Measurements from ENCODE around the gene RHBDF2.
A peak's percentile ranks its signal among the peaks of the same experiment; 100 is the strongest.
"Not testable (repeated sequence)": the region's sequence is repeated elsewhere in the genome, so short reads cannot be mapped to it uniquely, and the experiment has no call there.

RHBDF2 gene

GRCh38 chr17:76537578-76538280 is 36.5 kb upstream of the RHBDF2 start, which contains the start of gene CYGB:
Gene CYGB, minus strand, starts transcription at chr17:76537709. Its CDS starts 167 bp downstream, at chr17:76537542.
- no peak for DNase-seq

- no peak for DNase-seq
Observed at GRCh38 chr17:76537288-76537577, 36.0 kb upstream of the RHBDF2 start.

DNA sequence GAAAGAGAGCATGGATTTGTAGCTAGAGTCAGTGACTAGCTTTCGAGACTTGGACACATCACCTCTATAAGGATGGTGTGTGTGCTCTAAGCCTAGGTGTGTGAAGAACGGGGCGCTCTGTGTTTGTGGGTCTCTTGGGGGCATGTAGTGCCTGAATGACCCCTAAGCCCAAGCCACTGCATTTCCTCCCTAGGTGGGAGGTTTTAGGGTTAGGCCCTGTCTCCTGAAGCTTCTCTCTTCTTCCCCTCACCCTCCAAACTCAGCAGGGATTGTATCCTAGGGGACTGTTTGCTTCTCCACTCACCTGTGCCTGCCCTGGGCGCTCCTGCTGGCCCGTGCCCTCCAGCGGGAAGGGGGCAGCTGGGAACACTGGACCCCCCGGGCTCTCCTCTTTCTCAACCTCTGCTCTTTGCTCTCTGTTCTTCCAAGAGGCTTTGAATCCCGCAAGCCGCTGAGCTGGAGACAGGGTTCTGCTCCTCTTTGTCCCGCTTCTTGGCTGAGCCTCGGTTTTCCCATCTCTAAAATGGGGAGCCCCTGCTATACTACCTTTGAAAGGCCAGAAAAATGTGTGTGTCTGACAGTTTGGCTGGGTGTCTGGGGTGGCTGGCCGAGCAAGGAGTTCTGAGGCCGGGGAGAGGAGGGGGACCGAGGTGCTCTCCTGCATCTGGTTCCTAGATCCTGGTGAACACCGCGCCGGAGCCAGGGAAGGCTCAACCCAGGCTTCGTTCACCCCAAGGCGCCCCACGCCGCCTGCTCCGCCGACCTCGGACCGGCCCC is 35.5 kb upstream of the RHBDF2 start:
- no peak for DNase-seq

DNA sequence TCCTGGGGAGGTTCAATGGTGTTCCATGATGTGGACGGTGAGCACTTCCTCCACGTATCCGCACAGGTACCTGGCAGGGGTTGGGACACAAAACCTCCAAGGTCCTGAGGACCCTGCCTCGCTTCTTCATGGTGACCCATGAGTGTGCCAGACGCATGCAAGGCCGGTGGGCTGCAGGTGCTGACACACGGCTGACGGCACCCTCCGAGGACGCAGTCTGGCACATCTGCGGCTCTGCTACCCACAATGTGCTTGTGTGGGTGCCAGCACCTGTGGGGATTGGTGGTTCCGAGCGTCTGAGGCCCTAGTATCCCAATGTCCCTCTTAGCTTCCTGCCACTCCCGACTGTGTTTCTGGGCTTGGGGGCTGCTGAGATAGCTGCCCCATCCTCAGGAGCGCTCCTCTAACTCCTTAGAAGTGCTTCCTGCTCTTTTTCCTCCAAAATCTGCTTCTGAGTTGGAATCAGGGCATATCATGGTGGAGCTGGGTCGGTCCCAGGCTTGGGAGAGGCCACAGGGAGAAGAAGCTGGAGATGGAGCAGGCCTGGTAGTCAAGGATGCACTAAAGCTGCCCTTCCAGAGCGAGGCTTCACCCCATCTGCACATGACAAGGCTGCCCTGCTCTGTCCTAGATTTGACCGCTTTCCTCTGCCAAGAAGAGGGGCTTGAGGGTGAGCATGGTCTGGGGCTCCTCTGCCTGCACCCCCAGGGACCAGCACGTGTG is 34.7 kb upstream of the RHBDF2 start:
- no peak for DNase-seq

- no peak for DNase-seq
Observed at GRCh38 chr17:76534831-76535732, 33.9 kb upstream of the RHBDF2 start.

DNA sequence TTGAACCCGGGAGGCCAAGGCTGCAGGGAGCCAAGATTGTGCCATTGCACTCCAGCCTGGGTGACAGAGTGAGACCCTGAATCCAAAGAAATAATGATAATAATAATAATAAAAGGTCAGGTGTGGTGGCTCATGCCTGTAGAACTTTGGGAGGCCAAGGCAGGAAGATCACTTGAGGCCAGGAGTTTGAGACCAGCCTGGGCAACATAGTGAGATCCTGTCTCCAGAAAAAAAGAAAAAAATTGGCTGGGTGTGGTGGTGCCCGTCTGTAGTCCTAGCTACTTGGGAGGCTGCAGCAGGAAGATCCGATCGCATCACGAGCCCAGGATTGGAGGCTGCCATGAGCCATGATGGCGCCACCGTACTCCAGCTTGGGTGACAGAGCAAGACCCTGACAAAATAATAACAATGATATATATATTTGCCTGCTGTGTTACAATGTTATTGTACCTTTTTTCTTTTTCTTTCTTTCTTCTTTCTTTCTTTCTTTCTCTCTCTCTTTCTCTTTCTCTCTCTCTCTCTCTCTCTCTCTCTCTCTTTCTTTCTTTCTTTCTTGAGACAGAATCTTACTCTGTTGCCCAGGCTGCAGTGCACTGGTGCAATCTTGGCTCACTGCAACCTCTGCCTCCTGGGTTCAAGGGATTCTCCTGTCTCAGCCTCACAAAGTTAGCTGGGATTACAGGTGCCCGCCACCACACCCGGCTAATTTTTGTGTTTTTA is 32.6 kb upstream of the RHBDF2 start:
- DNase-seq, result not testable (repeated sequence)

DNA sequence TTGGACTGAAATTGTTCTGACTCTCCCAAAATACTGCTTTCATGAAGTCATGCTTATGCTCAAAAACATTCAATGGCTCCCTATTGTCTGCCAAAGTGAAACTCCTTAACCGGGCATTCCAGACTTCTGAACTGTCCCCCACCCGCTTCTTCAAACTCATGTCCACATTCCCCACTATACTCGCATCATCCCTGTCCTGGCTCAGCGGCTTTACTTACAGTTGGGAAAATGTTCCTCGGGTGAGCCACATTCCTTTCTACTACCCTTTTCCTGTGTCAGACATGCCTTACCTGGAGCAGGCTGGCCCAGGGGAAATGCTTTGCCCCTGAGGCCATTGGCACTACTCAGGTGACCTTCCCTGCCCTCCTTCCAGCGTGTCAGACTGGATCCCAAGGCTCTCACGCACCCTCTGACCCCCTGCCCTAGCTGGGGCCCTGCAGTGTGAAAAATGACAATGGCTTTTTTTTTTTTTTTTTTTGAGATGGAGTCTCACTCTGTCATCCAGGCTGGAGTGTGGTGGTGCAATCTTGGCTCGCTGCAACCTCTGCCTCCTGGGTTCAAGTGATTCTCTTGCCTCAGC is 30.9 kb upstream of the RHBDF2 start:
- no peak for DNase-seq

DNA sequence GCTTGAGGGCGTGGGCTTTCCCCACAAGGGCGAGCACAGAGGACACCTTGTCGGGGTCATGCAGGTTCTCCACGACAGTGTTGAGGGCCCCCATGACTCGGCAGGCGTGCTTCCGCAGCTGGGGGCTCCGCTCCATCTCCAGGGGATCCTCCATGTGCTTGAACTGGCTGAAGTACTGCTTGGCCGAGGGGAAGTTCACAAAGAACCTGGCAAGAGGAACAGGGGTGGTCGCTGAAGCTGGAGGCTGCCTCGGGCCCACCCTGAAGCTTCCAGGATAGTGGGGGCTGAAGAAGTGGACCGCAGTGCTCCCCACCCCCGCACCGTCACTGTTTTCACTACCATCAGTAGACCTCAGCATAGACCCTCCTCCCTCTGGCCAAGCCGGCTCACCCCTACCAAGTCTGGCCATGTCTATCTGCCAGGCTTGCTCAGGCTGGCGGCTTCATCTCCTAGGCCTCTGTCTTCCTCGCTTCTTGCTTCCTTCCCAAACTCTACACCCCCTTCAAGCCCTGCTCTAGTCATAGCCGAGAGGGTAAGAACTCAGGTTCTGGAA is 30.3 kb upstream of the RHBDF2 start:
- DNase-seq, result no peak

DNA sequence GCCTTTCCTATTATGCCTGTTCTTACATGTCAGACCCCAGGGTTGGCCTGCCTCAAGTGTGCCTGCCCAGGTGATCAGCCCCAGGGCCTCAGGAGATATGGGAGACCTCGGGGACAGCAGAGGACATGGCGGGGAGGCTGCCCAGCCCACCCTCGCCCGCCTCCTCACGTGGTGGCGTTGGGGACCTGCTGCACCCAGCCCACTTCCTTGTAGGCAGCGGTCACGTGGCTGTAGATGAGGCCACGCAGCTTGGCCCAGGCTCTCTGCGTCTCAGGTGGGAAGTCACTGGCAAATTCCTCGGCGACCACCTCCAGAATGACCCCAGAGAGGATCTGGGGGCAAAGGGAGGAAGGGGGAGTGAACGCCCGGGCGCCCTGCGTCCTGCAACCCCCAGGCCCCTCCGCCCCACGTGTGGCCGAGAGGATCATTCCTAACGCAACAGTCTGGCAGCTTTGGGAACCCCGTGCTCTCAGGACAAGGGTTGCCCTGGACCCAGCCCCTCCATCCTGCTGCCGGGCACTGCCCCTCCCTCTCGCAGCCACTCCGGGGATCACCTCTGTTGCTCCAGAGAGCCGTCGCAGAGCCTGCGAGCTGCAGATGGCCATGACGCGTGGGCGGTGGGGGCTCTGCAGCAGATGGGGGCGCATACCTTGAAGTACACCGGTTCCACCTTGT is 29.7 kb upstream of the RHBDF2 start:
- no peak for DNase-seq

DNA sequence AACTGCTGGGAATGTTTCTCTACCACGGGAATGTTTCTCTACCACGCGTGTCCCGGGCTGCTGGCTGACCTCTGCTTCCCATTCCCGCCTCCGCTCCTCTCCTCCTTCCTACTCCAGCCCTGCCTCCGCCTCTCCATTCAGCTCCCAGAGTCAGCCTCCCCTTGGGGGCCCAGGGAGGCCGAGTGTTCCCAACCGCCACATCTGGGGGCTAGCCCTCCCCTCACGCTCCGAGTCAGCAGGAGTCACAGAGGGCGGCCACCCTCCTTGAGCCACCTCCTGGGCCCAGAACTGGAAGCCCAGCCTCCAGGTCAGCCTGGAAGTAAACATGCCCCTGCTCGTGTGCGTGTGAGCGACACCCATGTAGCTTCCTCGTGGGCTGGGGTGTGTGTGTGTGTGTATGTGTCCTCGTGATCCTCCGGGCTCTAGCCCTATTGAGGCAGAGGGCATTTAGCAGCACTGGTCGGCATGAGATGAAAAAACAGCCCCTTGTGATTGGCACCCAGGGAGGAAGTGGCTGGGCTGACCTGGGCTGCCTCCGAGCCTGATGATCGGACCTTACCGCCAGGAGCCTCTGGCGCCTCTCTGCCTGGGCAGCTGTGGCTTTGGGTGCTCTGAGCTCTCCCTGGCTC is 29.0 kb upstream of the RHBDF2 start:
- DNase-seq, result no peak

DNA sequence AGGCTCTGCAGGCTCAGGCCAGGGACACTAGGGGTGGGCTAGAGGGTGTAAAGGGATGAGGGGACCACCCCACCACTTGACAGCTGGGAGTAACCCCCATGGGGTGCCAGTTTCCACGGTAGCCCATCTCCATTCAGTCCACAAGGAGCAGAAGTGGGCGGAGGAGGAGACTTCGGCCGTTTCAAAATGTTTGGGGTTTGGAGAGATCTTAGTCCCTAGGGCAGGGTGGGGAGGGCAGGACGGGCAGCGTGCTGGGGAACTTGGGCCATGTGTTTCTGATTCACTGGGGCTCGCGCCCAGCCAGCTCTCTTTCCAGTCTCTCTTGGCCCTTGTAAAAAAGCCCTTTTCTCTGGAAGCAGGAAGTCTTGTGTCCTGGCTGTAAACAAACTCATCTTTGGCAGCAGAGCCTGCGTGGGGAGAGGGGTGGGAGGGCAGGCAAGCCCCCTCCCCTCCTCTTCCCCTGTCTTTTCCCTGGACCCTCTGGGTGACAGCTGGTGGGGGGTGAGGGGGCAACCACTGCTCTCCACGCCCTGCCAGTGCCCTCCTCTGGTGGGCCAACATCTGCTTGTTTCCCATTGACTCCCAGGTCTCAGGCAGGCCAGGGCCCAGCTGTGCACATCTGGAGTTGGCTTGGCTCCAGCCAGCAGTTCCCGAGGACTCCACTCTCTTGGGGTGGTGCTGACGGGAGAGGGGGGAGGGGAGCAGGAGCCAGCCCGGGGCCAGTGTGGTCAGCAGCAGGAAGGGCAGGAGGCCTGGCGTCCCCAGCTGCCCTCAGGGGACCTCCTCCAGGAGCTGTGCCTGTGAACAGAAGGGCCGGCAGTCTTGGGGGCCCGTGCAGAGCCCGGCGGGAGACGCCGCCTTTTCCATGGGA is 28.2 kb upstream of the RHBDF2 start:
- DNase-seq, result peak; percentile 77

DNA sequence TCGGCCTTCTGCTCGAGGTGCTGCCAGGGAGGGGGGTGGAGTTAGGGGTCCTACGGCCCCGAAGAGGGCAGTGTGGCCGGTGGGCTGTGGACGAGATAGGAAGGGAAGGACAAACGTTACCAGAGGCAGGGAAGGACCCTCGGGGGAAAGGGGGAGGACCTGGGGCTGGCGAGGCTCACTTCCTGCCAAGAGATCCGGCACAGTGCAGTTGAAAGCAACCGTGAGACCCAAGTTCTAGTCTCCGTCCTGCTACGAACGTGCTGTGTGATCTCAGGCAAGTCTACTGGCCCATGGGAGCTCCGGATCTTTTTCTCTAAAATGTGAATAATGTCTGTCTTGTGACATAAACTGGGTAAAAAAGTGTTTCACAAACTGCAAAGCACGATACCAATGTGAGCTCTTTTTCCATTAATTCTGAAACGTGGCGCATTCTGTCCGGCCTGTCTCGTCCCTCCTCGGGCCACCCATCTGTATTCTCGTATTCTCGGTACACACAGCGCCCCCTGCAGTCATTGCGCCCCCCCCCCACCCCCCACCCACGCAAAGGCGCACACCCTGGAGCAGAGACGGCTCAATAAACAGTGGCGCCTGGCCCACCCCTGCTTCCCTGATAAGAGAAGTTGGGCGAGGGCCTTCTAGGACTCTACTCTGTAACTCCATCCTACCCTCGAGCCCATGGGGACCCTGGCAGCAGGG is 27.5 kb upstream of the RHBDF2 start:
- DNase-seq, result no peak

DNA sequence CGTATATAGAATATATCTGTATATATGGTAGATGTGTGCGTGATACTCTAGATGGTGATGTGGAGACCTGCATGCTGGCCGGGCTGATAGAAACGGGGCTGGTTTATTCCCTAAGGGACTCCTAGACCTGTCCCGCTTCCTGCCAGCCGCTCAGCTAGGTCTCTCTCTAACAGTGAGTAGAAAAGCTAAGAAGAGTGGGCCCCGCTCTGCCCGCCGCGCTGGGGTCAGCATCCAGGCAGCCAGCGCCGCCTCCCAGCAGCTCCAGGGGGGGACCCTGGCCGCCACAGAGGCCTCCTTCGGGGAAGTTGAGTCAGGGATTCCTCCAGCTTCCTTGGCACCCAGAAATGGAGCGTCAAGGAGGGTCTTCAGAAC is 26.9 kb upstream of the RHBDF2 start:
- DNase-seq, result no peak

DNA sequence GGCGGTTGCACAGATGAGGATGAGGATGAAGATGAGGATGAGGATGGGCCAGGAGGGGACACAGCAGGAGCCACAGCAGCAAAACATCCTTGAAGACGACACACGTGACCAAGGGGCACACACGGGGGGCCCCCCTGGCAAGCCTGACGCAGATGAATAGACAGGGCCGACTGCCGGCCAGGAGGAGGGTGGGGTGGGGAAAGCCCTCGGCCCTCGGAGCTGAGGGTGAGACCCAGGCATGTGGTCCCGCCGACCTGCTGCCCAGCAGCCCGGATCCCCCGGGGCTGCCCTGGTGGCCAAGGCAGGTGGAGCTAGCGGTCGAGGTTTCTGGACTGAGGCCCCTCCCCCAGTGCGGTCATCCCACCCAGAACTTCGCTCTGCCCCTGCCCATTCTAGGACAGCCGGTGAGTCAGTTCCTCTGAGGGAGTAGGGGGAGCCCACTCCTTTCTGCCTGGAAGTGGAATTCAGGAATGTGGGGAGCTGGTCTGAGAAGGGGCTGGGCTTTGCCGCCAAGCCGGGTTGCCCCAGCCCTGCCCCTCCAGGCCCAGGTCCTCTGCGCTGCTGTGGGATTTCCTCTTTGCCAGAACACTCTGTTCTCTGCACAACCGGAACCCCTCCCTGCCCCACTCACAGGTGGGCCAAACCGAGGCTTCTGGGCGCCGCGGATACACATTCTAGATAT is 26.3 kb upstream of the RHBDF2 start:
- DNase-seq, result peak; percentile 76

DNA sequence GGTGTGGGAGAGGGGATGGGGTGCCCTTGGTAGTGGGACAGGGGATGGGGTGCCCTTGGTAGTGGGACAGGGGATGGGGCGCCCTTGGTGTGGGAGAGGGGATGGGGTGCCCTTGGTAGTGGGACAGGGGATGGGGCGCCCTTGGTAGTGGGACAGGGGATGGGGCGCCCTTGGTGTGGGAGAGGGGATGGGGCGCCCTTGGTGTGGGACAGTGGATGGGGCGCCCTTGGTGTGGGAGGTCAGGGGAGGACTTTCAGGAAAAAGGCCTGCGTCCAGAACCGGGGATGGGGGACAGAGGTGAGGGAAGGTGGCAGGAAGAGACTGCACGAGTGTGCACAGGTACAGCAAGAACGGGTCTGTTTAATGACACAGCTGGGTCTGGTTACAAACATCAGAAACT is 25.8 kb upstream of the RHBDF2 start:
- DNase-seq, result not testable (repeated sequence)

GRCh38 chr17:76525513-76525833 is 24.2 kb upstream of the RHBDF2 start:
- not testable (repeated sequence) for DNase-seq

DNA sequence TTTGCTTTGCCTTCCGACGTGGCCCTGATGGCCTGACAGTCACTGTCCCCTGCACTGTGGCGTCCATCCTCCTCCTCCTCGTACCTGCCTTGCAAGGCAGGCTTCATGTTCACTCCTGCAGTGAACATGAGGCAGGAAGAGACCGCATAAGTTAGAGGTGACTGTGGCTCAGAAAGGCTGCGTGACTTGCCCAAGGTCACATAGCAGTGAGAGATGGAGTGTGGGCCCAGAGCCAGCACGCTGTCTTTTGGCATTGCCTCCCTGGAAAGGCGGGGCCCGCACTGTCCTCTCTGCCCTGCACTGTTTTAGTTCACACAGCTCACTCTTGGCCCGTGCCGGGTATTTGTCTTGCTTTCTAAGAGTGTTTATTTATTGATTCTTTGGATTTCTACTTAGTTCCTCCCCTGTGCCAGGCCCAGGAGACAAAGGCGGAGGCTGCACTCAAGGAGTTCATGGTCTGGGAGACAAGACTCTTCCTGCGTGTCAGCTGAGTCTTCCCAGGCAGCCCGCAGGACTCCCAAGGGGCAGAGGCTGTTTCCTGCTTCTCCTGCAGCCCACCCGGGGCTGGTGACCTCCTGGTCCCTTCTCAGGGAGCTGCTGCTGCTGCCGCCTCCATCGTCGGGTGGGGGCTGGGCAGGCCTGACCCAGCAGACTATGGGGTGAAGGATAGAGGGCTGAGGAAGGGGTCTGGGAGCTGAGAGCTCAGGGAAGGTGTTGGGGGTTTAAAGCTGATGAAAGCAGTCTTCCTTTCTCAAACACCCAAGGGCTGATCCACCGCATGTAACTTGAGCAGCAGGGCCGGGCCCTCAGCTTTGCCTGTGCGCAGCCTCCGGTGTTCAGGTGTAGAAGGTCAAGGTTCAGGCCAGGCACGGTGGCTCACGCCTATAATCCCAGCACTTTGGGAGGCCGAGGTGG is 23.6 kb upstream of the RHBDF2 start:
- peak; percentile 19 for DNase-seq

Measured in fibroblast of upper back skin (primary cell).